ENCODE measurements around the gene ACTBL2. TPM values are rescaled to one million over a fixed set of nuclear protein-coding genes. Genes with fewer than 3 reads are reported as not detected.

Gene ACTBL2
- total RNA-seq, 1 donor from 2014 or later, result 0.10 TPM

DNA sequence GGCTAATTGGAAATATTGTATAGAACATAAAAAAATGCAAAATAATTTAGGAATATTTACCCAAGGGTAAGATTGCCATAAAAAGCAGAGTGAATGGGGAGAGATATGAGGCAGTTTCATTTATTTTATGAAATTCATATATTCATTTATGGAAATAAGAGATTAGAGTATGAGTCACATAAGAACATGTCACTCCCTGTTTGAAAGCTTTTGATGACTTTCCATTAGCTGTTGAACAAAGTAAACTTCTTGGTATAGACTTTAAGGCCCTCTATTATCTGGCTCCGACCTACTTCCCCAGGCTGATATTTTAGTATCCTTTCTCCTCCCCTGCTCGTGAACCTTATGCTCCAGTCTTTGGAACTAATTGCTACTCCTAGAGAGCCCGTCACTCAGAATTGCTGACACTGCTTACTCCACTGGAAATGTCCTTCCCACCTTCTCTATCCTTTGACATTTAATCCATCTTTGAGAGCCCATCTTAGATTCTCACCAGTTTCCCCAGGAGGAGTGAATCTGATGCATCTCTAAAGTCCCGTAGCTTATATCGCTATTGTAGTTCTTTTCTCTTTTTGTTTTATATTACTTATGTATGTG is 8.9 kb upstream of the ACTBL2 start:
- TF ChIP-seq, protein P1, sequence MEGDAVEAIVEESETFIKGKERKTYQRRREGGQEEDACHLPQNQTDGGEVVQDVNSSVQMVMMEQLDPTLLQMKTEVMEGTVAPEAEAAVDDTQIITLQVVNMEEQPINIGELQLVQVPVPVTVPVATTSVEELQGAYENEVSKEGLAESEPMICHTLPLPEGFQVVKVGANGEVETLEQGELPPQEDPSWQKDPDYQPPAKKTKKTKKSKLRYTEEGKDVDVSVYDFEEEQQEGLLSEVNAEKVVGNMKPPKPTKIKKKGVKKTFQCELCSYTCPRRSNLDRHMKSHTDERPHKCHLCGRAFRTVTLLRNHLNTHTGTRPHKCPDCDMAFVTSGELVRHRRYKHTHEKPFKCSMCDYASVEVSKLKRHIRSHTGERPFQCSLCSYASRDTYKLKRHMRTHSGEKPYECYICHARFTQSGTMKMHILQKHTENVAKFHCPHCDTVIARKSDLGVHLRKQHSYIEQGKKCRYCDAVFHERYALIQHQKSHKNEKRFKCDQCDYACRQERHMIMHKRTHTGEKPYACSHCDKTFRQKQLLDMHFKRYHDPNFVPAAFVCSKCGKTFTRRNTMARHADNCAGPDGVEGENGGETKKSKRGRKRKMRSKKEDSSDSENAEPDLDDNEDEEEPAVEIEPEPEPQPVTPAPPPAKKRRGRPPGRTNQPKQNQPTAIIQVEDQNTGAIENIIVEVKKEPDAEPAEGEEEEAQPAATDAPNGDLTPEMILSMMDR (IDR thresholded peaks at IDR 0.05), result no peak
- no peak overlapping the region for H3K4me3 Mint-ChIP-seq (ENCODE audit: unreplicated experiment)
- no peaks in the 10 kb centered on the region for H3K9me3 Mint-ChIP-seq (ENCODE audit: low read depth)
- H3K4me1 Mint-ChIP-seq (ENCODE audit: low read depth), result peaks cover 52% of the 10 kb centered on the region
- no peak overlapping the region for H3K27ac Mint-ChIP-seq (ENCODE audit: unreplicated experiment)
- no peaks in the 10 kb centered on the region for H3K27me3 Mint-ChIP-seq (ENCODE audit: low read depth)
- DNase-seq (ENCODE audit: low spot score), result no peak
- H3K36me3 Mint-ChIP-seq (ENCODE audit: low read depth), result no peaks in the 10 kb centered on the region

DNA sequence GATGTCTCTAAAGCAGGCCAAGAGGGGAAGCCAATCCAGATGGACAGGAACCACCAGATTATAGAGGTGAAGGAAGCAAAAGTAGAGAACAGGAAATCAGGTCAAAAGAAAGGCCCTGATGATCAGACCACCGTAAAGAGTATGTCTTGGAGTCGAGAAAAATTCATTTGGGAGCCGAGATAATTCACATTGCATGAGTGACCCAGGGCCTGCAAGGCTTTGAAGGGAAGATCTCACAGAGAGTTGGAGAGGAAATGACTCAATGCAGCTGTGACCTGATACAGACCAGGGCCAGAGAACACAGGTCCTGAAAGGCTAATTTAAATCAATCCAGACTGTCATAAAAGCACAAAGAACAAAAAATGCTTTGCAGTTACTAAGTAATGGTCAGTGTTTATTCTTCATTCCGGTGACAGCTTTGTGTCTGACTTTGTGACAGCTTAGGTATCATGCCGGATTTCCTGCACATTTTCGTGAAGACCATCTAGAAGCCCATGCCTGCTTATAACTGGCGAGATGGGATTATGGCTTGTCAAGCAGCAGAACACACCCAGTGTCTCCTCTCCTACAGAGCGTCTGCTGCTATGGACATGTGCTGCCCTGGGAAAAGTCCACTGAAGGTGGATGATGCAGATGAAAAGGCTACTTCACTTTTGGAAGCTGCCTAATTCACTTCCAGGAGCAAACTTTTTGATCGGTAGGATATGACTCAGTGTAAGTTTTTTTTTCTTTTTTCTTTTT is 5.8 kb upstream of the ACTBL2 start:
- peaks cover 27% of the 10 kb centered on the region for H3K4me1 Mint-ChIP-seq (ENCODE audit: low read depth)
- peaks cover 1% of the 10 kb centered on the region for H3K36me3 Mint-ChIP-seq (ENCODE audit: low read depth)
- H3K4me3 Mint-ChIP-seq (ENCODE audit: unreplicated experiment), result no peak overlapping the region
- H3K27me3 Mint-ChIP-seq (ENCODE audit: low read depth), result no peaks in the 10 kb centered on the region
- no peaks in the 10 kb centered on the region for H3K9me3 Mint-ChIP-seq (ENCODE audit: low read depth)
- no peak for DNase-seq (ENCODE audit: low spot score)
- TF ChIP-seq, protein P1 (IDR thresholded peaks at IDR 0.05), result no peak
- H3K27ac Mint-ChIP-seq (ENCODE audit: unreplicated experiment), result peak overlapping the region; percentile 25

DNA sequence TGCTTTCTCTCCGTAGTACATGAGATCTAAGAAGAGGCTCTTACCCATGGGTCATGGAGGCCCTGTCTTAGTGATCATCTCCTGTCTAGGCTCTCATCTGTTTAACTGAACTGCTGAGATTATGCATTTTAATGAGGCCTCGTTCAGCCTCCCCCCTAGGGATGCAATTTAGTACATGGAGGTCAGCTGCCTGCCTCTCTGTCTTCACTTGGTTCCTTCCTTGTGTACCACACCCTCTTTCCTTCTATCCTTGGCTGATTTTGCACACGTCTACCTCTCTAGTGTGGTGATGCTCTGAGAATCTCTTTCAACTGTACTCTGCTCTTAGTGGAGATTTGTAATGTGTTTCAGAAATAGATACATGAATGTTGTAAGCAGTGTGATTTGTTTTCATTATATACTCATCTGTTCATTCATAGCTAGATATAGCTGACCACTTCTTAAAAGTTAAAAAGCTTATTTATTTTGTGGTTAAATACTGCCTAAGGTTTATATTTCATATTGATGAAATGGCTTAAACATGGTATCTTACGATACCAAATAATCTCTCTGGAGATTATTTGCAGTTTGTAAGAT is 3.5 kb upstream of the ACTBL2 start:
- Mint-ChIP-seq H3K27ac (ENCODE audit: unreplicated experiment) (no peak overlapping the region), H3K4me1 (ENCODE audit: low read depth) (peaks cover 17% of the 10 kb centered on the region), H3K9me3 (ENCODE audit: low read depth) (no peaks in the 10 kb centered on the region), H3K36me3 (ENCODE audit: low read depth) (peaks cover 1% of the 10 kb centered on the region), H3K27me3 (ENCODE audit: low read depth) (no peaks in the 10 kb centered on the region), H3K4me3 (ENCODE audit: unreplicated experiment) (no peak overlapping the region)
- TF ChIP-seq, protein P1 (IDR thresholded peaks at IDR 0.05), result no peak
- DNase-seq (ENCODE audit: low spot score), result no peak

DNA sequence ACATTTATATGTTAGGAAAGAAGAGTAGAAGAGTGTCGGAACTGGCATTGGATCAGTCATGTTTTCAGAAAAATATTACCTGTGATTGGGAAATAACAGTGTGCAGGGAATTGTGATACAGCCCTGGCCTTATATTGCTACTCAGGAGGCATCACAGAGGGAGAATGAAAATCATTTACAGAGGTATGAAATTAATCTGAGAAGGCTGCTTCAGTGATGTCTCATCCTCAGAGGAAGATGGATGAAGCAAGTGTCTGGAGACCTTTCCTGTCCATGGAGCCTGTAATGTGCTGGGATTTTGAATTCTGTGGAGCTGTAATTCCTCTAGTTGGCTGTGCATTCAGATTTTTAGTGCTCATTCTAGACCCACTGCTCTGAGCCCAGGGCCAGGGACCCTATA is 3.8 kb downstream of the ACTBL2 start:
- Mint-ChIP-seq H3K27me3 (ENCODE audit: low read depth) (no peaks in the 10 kb centered on the region), H3K4me1 (ENCODE audit: low read depth) (peaks cover 7% of the 10 kb centered on the region), H3K9me3 (ENCODE audit: low read depth) (no peaks in the 10 kb centered on the region), H3K36me3 (ENCODE audit: low read depth) (peaks cover 2% of the 10 kb centered on the region), H3K4me3 (ENCODE audit: unreplicated experiment) (no peak overlapping the region), H3K27ac (ENCODE audit: unreplicated experiment) (no peak overlapping the region)
- no peak for DNase-seq (ENCODE audit: low spot score)
- TF ChIP-seq, protein P1 (IDR thresholded peaks at IDR 0.05), result no peak

DNA sequence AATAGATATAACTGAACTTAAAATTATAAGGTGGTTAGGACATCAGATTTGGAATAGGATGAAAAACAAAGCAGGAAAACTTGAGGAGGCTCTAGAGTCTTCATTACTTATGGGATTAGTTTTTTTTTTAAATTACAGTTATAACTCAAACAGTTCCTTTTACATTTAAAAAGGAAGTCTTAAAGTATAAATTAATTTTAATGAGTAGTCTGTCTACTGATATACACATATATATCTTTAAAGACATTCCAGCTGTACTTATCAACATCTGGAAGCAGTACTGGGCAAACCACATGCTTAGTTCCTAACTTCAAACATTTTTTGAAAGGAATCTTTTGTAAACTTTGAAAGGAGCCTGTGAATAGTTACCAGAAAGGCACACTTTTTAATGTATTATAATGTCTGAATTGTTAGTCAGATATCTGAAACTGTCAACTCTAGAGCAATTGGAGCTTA is 6.0 kb downstream of the ACTBL2 start:
- no peak for DNase-seq (ENCODE audit: low spot score)
- TF ChIP-seq, protein P1 (IDR thresholded peaks at IDR 0.05), result no peak
- Mint-ChIP-seq H3K4me3 (ENCODE audit: unreplicated experiment) (no peak overlapping the region), H3K36me3 (ENCODE audit: low read depth) (peaks cover 2% of the 10 kb centered on the region), H3K9me3 (ENCODE audit: low read depth) (no peaks in the 10 kb centered on the region), H3K27ac (ENCODE audit: unreplicated experiment) (no peak overlapping the region), H3K4me1 (ENCODE audit: low read depth) (peaks cover 4% of the 10 kb centered on the region), H3K27me3 (ENCODE audit: low read depth) (no peaks in the 10 kb centered on the region)

Measured in chondrocyte (in vitro differentiated cells).